Activated CD4-positive, CD25-positive, alpha-beta regulatory T cell (primary cell): ENCODE measurements around the gene STAT5B.
"Not testable (repeated sequence)": the region's sequence is repeated elsewhere in the genome, so short reads cannot be mapped to it uniquely, and the experiment has no call there.

Experiments
- DNase-seq, 4 experiments: peaks; one replicate each; lab custom pipeline; 2025; lab: John Stamatoyannopoulos, UW

The STAT5B gene

DNA sequence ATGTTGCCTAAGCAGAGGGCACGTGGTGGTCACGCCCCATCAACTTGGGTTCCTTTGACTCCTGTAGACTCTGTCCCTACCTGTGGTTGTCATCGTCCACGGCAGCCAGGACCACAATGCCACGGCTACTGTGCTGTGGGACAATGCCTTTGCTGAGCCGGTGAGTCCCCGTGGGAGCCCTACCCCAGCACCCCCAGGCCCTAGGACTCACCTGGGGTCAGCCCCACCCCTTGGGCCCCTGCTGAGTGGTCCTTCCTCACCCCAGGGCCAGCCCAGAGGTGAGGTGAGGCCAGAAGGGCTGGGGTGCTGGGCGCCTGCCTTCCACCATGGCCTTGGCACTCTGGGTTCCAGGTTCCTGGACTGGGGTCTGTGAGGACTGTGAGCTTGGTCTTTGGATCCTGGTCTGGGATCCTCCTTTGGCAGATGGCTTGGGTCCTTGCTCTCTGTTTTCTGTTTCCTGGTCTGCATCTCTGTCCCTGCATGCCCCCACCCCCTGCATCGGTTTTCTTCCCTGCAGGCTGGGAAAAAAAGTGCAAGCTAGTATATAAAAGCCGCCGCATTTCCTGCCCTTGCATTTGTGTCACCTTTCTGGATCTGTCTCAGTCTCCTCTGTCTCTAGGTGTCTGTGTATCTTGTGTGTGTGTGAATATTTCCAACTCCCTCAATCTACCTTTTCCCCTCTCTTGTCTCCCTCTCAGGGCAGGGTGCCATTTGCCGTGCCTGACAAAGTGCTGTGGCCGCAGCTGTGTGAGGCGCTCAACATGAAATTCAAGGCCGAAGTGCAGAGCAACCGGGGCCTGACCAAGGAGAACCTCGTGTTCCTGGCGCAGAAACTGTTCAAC, 29.6 kb upstream of the STAT5B start:
- no peak for DNase-seq

GRCh38 chr17:42305031-42305330, 28.8 kb upstream of the STAT5B start:
- not testable (repeated sequence) for DNase-seq

DNA sequence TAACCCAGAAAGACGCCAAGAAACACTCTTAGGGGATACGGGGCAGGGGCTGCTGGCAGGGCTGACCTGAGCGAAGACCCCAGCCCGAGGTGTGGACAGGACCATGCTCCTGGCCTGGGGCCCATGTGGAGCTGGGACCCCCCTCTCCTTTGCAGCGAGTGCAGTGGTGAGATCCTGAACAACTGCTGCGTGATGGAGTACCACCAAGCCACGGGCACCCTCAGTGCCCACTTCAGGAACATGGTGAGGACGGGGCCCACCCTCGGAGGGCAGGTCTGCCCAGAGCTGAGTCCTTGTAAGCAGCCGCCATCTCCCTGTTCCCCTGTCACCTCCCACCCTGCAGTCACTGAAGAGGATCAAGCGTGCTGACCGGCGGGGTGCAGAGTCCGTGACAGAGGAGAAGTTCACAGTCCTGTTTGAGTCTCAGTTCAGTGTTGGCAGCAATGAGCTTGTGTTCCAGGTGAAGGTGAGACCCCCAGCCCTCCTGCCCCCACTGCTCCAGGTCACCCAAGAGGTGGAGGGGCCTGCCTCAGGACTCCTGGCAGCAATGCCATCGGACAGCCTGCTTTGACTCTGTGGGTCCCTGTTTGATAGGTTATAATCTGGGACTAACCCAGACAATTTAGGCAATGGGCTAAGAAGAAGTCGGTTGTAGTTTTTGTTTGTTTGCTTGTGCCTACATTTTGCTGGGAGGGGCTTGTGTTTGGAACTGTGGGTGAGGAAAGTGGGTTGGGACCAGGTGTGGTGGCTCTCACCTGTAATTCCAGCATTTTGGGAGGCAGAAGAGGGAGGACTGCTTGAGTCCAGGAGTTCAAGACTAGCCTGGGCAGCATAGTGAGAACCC, 28.2 kb upstream of the STAT5B start:
- no peak for DNase-seq

- no peak for DNase-seq
These were observed 27.5 kb upstream of the STAT5B start for GRCh38 chr17:42303694-42304093.

DNA sequence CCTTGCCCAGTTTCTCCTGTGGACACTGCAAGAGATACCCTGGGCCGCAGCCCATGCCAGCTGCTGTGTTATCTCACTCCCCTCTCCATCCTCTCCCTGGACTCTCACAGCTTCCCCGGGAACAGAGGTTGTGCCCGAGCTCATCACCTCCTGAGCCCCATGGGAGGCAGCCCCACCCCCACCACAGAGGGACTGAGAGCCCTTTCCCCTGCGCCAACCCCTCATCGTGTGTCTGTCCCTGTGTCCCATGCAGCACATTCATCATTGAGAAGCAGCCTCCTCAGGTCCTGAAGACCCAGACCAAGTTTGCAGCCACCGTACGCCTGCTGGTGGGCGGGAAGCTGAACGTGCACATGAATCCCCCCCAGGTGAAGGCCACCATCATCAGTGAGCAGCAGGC, 24.8 kb upstream of the STAT5B start:
- no peak for DNase-seq

GRCh38 chr17:42299913-42300312, 23.7 kb upstream of the STAT5B start:
- DNase-seq, result not testable (repeated sequence)

- DNase-seq, result not testable (repeated sequence)
These were observed 23.2 kb upstream of the STAT5B start for GRCh38 chr17:42299361-42299760.

DNA sequence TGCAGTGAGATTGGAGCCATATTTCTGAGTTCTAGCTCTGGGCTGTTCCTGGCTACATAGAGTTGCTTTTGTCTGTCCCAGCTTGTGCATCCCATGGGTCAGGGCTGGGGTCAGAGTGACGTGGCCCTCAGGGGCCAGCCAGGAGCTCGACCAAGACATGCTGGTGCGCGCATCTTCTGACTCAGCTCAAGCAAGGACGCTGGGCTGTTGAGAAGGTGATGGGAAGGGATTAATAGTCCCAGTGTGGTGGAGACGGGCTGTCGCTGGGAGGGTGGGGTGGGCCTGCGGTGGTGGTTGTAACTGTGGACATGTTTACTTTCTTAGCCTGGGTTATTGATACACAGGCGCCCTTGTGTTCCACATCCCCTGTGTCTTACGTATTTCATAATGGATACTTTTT, 21.6 kb upstream of the STAT5B start:
- not testable (repeated sequence) for DNase-seq

DNA sequence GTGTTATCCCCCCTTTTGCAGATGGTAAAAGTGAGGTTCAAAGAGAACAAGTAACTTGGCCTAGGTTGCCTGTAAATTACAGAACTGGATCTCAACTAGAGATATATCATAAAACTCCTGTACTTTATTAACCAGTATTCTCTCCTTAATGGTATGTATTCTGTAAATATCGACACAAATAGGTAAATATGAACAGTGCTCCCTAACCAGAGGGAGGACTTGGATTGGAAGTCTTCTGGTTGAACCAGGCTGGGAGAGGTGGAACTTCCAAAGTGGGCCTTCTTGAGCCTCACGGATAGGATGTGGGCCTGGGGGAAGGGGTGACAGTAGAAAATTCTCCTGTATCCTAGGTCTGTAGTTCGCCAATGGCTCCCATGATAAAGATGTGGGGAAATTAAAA, 19.8 kb upstream of the STAT5B start:
- no peak for DNase-seq

- DNase-seq, result no peak
These were observed 18.5 kb upstream of the STAT5B start for GRCh38 chr17:42294469-42295398.

GRCh38 chr17:42291129-42291528, 14.9 kb upstream of the STAT5B start:
- DNase-seq, result no peak

DNA sequence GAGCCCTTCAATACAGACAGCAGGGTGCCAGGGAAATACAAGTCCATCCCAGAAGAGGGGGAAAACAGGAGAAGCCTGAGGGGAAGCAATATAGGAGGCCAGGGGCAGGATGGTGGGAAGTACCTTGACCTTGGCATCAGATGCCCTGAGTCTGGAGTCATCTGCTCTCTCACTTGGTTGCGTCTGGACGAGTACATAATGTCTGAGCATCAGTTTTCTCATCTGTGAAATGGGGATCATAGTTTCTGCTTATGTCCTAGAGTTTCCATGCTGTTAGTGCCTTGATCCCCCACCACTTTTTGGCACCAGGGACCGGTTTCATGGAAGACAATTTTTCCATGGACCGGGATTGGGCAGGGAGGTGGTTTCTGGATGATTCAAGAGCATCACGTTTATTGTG, 14.4 kb upstream of the STAT5B start:
- DNase-seq, result no peak

GRCh38 chr17:42289611-42290181, 13.5 kb upstream of the STAT5B start:
- DNase-seq, result no peak

DNA sequence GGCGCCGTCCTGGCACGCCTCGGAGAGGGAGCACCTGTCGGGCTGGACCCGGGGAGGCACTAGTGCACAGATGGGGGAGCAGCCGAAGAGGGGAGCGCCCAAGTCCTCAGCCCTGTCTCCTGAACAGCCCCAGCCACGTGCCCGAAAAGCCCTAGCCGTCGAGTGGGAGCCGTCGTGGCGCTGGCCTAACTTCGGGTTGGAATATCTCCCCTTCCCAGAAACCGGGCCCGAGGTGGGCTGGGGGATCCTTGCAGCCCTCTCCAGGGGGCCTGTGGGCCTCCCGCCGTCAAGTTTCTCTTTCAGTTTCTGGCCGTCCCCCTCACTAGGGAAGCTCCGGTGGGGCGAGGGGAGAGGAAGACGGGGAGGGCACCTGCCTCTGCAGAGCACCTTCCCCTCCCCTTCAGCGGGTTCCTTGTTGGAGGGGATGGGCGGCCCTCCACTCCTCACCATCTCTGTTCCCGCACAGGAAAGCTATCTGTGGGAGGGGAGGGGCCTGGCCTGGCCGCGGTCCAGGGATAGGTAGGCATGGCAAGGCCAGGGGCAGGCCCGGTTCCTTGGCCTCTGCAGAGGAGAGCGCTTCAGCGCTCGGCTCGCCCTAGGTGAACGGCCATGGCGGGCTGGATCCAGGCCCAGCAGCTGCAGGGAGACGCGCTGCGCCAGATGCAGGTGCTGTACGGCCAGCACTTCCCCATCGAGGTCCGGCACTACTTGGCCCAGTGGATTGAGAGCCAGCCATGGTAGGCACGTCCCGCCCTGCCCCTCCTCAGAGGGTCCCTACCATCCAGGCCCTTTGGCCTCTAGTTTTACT, 12.8 kb upstream of the STAT5B start:
- peak in 3 of 4 experiments; percentile 22 to 46 (median 26) for DNase-seq

DNA sequence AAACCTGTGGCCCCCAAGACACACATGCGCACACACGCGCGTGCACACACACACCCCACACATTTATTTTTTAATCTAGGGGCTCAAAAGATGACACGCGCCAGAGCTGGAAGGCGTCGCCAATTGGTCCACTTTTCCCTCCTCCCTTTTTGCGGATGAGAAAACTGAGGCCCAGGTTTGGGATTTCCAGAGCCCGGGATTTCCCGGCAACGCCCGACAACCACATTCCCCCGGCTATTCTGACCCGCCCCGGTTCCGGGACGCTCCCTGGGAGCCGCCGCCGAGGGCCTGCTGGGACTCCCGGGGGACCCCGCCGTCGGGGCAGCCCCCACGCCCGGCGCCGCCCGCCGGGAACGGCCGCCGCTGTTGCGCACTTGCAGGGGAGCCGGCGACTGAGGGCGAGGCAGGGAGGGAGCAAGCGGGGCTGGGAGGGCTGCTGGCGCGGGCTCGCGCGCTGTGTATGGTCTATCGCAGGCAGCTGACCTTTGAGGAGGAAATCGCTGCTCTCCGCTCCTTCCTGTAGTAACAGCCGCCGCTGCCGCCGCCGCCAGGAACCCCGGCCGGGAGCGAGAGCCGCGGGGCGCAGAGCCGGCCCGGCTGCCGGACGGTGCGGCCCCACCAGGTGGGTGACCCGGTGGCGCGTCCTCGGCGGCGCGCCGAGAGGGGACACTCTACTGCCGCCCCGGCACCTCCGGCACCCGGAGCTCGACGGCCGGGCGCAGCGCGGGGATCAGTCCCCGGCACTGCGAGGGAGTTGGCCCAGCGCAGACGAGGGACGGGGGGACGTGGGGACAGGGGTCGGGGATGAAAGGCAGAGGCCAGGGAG, 12.0 kb upstream of the STAT5B start, which contains the start of gene STAT5A:
TSS of gene STAT5A (plus strand) at position 522 of the 826 bp plus-strand sequence. CDS start 914 bp downstream, outside the sequence.
- DNase-seq, result peak; percentile 29 to 72 (median 50)

DNA sequence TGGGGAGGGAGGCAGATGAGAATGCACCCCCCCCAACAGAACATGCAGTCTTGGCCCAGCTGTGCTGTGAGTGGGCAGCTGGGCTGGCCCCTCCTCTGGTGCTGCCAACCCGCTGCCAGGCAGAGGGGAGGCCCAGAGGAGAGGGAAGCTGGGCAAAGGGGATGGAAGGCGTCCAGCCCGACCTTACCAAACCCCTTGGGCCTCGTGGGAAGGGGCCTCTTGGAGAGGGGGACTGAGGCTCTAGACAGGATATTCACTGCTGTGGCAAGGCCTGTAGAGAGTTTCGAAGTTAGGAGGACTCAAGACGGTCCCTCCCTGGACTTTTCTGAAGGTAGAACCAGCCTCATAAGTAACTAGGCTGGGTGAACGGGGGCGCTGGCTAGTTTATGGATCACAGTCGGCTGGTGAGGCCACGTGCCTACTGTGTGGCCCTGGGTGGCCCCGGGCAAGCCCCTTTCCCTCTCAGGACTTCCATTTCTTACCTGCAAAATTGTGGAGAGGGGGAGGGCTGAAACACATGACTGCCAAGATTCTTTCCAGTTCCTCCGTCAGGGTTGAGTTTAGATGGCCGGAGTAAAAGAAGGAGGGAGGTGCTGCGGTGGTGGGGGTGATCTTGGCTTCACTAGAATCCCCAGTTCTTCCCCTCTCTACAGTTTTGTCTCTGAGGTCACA, 11.2 kb upstream of the STAT5B start:
- no peak for DNase-seq

- no peak for DNase-seq
These were observed 10.4 kb upstream of the STAT5B start for GRCh38 chr17:42286411-42287221.

DNA sequence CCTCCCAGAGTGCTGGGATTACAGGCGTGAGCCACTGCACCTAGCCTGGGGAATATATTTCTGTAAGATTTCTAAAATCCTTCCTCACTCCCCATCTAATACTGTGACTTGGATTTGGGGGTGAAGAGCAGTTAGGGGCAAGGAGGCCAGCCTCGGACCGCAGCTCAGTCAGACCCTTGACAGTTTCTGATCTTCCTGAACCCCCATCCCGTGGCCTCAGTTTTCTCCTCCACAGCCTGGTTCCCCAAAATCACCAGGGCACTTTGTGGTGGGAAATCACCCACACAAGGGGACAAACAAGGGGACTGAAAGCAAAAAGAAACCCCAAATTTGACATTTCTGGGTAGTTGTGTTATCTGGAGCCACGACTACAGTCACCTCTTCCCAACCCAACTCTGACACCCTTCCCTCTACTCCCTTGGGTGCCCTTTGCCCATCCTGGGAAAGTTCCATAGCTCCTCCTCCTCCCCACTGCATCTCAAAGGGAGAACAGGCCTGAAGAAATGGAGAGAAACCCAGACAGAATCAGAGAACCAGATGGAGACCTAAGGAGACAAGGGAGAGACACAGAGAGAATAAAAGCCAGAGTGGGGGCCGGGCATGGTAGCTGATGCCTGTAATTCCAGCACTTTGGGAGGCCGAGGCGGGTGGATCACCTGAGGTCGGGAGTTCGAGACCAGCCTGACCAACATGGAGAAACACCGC, 9.3 kb upstream of the STAT5B start:
- no peak for DNase-seq
